Adrenal gland (tissue), 5 donors: ENCODE measurements around the gene RGS6.

Experiments used
- POLR2A ChIP-seq, 2 donors: fragments of 450-650 bp; IDR thresholded peaks; one replicate each; pipeline ENCODE4 v1.6.1; 2017; ENCODE audit warnings: antibody characterized with exemption in 2 of 2, mild to moderate bottlenecking in 2 of 2, moderate library complexity in 1 of 2
- TF ChIP-seq, protein P1 (sequence below), 6 experiments: fragments of 450-650 bp in 4 of 6; fragments of 200-600 bp in 2 of 6; sonication (generic) in 1 of 6; IDR thresholded peaks; 1 replicate in 5 of 6; 2 replicates in 1 of 6; pipeline versions ENCODE4 v1.5.1 to v1.8.0; 2016 to 2021; ENCODE audit warnings: antibody characterized with exemption in 6 of 6, mild to moderate bottlenecking in 2 of 6, moderate library complexity in 1 of 6
- donor health status: DM: no; HTN: no; CAD: no.

DNA sequence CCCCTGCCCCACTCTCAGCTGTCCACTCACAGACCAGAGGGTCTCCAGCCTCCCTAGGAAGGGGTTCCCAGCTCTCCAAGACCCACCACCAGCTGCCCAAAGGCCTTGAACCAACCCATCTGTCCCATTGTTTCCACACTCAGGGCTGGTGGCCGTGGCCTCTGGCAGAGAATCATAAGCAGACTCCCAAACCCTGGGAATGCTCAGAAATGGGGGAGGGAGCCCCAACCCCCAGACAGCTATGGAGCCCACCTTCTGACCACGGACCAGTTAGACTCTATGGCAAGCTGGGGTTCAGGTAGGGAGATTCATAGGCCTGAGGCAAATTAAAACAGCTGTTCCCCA is 681.7 kb downstream of the RGS6 start:
- TF ChIP-seq, protein P1, sequence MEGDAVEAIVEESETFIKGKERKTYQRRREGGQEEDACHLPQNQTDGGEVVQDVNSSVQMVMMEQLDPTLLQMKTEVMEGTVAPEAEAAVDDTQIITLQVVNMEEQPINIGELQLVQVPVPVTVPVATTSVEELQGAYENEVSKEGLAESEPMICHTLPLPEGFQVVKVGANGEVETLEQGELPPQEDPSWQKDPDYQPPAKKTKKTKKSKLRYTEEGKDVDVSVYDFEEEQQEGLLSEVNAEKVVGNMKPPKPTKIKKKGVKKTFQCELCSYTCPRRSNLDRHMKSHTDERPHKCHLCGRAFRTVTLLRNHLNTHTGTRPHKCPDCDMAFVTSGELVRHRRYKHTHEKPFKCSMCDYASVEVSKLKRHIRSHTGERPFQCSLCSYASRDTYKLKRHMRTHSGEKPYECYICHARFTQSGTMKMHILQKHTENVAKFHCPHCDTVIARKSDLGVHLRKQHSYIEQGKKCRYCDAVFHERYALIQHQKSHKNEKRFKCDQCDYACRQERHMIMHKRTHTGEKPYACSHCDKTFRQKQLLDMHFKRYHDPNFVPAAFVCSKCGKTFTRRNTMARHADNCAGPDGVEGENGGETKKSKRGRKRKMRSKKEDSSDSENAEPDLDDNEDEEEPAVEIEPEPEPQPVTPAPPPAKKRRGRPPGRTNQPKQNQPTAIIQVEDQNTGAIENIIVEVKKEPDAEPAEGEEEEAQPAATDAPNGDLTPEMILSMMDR (IDR thresholded peaks at IDR 0.05) = no peak
- TF ChIP-seq POLR2A (IDR thresholded peaks at IDR 0.05) = no peak
